ENCODE data around the gene ADGRG3. TPM values are rescaled to one million over a fixed set of nuclear protein-coding genes. Genes with fewer than 3 reads are reported as not detected.

The ADGRG3 gene
- total RNA-seq, 1 donor from 2014 or later = not detected

- Histone ChIP-seq H3K4me3 (no peak overlapping the region), H3K27me3 (no peaks in the 10 kb centered on the region), H3K27ac (peak overlapping the region in 1 of 2 donors; percentile 47), H3K9me3 (no peaks in the 10 kb centered on the region), H3K36me3 (no peaks in the 10 kb centered on the region), H3K4me1 (peaks cover 9 to 16% of the 10 kb centered on the region in 2 donors)
- intact Hi-C loops (cut with DNase I) = loop anchor here (5.0 to 10.0 kb wide), 6 partner anchors 85 to 1307 kb away; partner anchors contain the start of genes AMFR, ARL2BP, CIAPIN1 and COQ9
- TF ChIP-seq CTCF (IDR thresholded peaks at IDR 0.05) = no peak
- DNase-seq (ENCODE audit: low spot score in 2 of 2) = no peak
Observed at GRCh38 chr16:57732037-57732436, 63.9 kb downstream of the ADGRG3 start.

GRCh38 chr16:57732714-57733113 is 64.6 kb downstream of the ADGRG3 start:
- no peak for DNase-seq (ENCODE audit: low spot score in 2 of 2)
- no peak overlapping the region for H3K27ac ChIP-seq
- peaks cover 9 to 18% of the 10 kb centered on the region in 2 donors for H3K4me1 ChIP-seq
- intact Hi-C loops (cut with DNase I) = loop anchor here (5.0 to 10.0 kb wide), 6 partner anchors 85 to 1308 kb away; partner anchors contain the start of genes AMFR, ARL2BP, CIAPIN1 and COQ9
- H3K27me3 ChIP-seq = no peaks in the 10 kb centered on the region
- no peak for TF ChIP-seq CTCF (IDR thresholded peaks at IDR 0.05)
- no peaks in the 10 kb centered on the region for H3K9me3 ChIP-seq
- no peaks in the 10 kb centered on the region for H3K36me3 ChIP-seq
- no peak overlapping the region for H3K4me3 ChIP-seq

- no peak for DNase-seq (ENCODE audit: low spot score in 2 of 2)
- Histone ChIP-seq H3K4me1 (peaks cover 9 to 18% of the 10 kb centered on the region in 2 donors), H3K36me3 (no peaks in the 10 kb centered on the region), H3K9me3 (no peaks in the 10 kb centered on the region), H3K27me3 (no peaks in the 10 kb centered on the region), H3K4me3 (peak overlapping the region; percentile 75 to 90), H3K27ac (peak overlapping the region; percentile 79 to 88)
- no peak for TF ChIP-seq CTCF (IDR thresholded peaks at IDR 0.05)
- intact Hi-C loops (cut with DNase I) = loop anchor here (2.0 to 10.0 kb wide), 9 partner anchors 68 to 1310 kb away; partner anchors contain the start of genes AMFR, ARL2BP, CCDC102A and CFAP20
Observed at GRCh38 chr16:57734308-57734924, 66.3 kb downstream of the ADGRG3 start.

- TF ChIP-seq CTCF (IDR thresholded peaks at IDR 0.05) = no peak
- Histone ChIP-seq H3K4me1 (peaks cover 9 to 18% of the 10 kb centered on the region in 2 donors), H3K36me3 (no peaks in the 10 kb centered on the region), H3K9me3 (no peaks in the 10 kb centered on the region), H3K27ac (peak overlapping the region; percentile 79 to 88), H3K27me3 (no peaks in the 10 kb centered on the region), H3K4me3 (peak overlapping the region; percentile 82 to 91)
- intact Hi-C loops (cut with DNase I) = loop anchor here (1.0 to 10.0 kb wide), 11 partner anchors 22 to 1310 kb away; partner anchors contain the start of genes AMFR, ARL2BP, CCDC102A and CFAP20
- DNase-seq (ENCODE audit: low spot score in 2 of 2) = peak; percentile 99 to 100
Observed at GRCh38 chr16:57734925-57735754, 67.0 kb downstream of the ADGRG3 start.

GRCh38 chr16:57735755-57736418 is 67.8 kb downstream of the ADGRG3 start, which contains the start of gene KATNB1:
KATNB1 (plus strand) TSS chr16:57735770; CDS start chr16:57737244, 1,474 bp downstream.
- peak within 1 kb of the TSS; percentile 82 to 91 for H3K4me3 ChIP-seq
- DNase-seq (ENCODE audit: low spot score in 2 of 2) = no peak
- no peak for TF ChIP-seq CTCF (IDR thresholded peaks at IDR 0.05)
- H3K9me3 ChIP-seq = no peaks in the 10 kb centered on the region
- intact Hi-C loops (cut with DNase I) = loop anchor here (1.0 to 10.0 kb wide), 10 partner anchors 21 to 1311 kb away; partner anchors contain the start of genes AMFR, ARL2BP, CCDC102A and CFAP20
- H3K27me3 ChIP-seq = no peaks in the 10 kb centered on the region
- H3K27ac ChIP-seq = peak within 1 kb of the TSS; percentile 79 to 88
- peaks cover 9 to 18% of the 10 kb centered on the region in 2 donors for H3K4me1 ChIP-seq
- no peaks in the 10 kb centered on the region for H3K36me3 ChIP-seq

Data from ascending aorta (tissue), 2 donors.